SJCRH30 (cell line): ENCODE data around the gene CD47. TPM values are rescaled to one million over a fixed set of nuclear protein-coding genes. Genes with fewer than 3 reads are reported as not detected.

Source experiments
- DNase-seq, 2 experiments: peaks; one replicate each; pipeline ENCODE4 v3.0.0-alpha.2; 2015 to 2020
- H3K27ac ChIP-seq: fragments of 250-450 bp; sonication (Bioruptor Pico); 2 replicates; pipeline ENCODE4 v1.5.1; 2020; ENCODE audit warnings: mild to moderate bottlenecking, moderate library complexity
- H3K27me3 ChIP-seq: fragments of 250-450 bp; sonication (Bioruptor Pico); 2 replicates; pipeline ENCODE4 v1.5.1; 2020; ENCODE audit warnings: mild to moderate bottlenecking, moderate library complexity
- H3K36me3 ChIP-seq: fragments of 250-450 bp; sonication (Bioruptor Pico); 2 replicates; pipeline ENCODE4 v1.5.1; 2020; ENCODE audit warnings: mild to moderate bottlenecking, moderate library complexity
- H3K4me1 ChIP-seq: fragments of 250-450 bp; sonication (Bioruptor Pico); 2 replicates; pipeline ENCODE4 v1.5.1; 2020; ENCODE audit warnings: mild to moderate bottlenecking, moderate library complexity
- H3K4me3 ChIP-seq: fragments of 250-450 bp; sonication (Bioruptor Pico); 2 replicates; pipeline ENCODE4 v1.5.1; 2020; ENCODE audit warnings: mild to moderate bottlenecking, moderate library complexity
- H3K9me3 ChIP-seq: fragments of 250-450 bp; sonication (Bioruptor Pico); replicated peaks from 2 replicates; pipeline ENCODE4 v1.5.1; 2020; ENCODE audit warnings: mild to moderate bottlenecking, moderate library complexity
- total RNA-seq: library from RNA; depleted of rRNA; stranded (reverse); fragments of >200 nt; shearing (Covaris generic); gene quantifications from 2 replicates; pipeline ENCODE4 v1.2.3, GENCODE V29; 2014

Gene CD47
- total RNA-seq, 1 experiment from 2014 or later = 30.7 TPM

DNA sequence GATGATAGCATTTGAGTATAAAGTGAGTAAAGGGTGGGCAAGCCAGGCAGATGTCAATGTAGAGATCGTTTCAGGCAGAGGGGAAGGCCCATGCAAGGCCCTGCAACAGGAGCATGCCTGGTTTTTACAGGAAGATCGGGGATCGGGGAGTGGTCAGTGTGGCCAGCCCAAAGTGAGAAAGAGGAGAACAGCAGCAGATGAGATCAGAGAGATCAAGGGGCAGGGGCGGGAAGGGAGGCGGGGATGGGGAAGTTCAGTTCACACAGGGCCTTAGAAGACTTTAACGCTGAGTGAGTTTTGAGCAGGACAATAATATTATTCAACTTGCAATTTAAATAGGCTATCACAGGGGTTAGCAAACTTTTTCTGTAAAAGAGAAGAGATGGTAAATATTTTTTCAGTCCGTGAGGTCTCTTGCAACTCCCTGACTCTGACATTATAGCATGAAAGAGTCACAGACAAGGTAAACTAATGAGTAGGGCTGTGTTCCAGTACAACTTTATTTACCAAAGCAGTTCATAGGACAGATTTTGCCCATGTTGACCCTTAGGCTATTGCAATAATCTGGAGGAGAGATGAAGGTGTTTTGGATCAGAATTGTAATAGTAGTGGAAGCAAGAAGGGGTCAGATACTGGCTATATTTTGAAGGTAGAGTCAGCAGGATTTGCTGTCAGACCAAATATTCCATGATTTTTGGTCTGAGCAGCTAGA is 12.4 kb upstream of the CD47 start:
- no peak overlapping the region for H3K27ac ChIP-seq
- no peak for DNase-seq
- peaks cover 20% of the 10 kb centered on the region for H3K4me1 ChIP-seq
- H3K36me3 ChIP-seq = no peaks in the 10 kb centered on the region
- H3K9me3 ChIP-seq = no peaks in the 10 kb centered on the region
- no peaks in the 10 kb centered on the region for H3K27me3 ChIP-seq
- H3K4me3 ChIP-seq = no peak overlapping the region

DNA sequence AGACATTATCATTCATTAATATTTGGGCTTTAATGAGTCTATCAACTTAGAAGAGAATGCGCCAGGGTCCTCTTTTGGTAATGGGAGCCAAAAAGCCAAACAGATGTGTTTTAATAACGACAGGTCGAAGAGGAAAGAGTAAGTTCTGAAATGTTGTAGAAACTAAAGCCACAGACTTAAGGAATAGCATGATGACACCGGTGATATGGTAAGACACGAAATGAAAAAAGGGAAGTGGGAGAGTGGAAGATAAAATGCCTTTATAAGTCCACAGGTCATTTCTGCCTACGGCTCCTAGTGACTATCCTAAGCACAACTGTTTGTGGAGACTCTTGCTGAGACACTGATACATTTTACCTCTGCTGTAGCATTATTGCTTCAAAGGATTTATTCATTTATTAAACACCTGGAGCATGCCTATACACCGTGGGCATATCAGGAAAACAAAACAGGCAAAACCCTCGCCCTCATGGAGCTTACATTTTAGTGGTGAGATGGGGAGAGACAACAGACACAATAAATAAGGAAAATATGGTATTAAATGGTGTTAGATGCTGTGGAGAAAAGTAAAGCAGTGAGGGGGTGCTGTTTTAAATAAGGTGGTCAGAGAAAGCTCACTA is 11.7 kb upstream of the CD47 start:
- H3K36me3 ChIP-seq = no peaks in the 10 kb centered on the region
- no peaks in the 10 kb centered on the region for H3K27me3 ChIP-seq
- H3K4me1 ChIP-seq = peaks cover 20% of the 10 kb centered on the region
- H3K27ac ChIP-seq = no peak overlapping the region
- H3K4me3 ChIP-seq = no peak overlapping the region
- no peak for DNase-seq
- no peaks in the 10 kb centered on the region for H3K9me3 ChIP-seq

DNA sequence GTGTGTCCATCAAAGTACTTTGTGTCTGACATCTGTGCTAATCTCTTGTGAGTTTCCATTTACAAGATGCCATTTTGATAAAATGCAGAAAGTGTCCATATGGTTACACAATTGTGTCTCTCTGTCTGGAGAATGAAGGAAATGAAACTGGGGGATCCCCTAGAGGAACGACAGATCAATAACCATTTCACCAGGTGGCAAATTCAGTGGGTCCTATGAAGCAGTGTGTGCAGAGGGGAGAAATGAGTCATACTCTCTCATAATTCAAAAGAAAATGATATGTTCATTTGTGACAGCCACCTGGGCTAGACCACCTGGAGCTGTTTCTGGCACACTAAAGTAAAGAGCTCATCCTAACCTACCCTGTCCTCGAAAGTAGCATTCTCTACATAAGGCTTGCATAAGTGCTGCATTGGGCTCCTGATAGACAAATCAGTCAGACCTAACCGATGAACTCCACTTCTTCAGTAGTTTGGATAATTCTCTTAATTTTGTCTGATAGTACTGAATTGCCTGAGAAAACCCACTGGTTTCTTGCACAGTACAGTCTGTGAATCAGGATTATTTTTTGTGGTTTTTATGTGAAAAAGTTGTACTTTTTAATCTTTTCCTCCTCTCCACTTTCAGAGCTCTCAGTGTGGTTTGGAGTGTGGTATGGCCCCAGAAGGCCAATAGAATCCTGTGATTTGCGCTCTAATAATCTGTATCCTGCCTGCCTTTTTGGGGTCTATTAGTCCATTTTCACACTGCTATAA is 10.3 kb upstream of the CD47 start:
- Histone ChIP-seq H3K27ac (no peak overlapping the region), H3K4me3 (no peak overlapping the region), H3K36me3 (no peaks in the 10 kb centered on the region), H3K27me3 (no peaks in the 10 kb centered on the region), H3K4me1 (peaks cover 15% of the 10 kb centered on the region), H3K9me3 (no peaks in the 10 kb centered on the region)
- no peak for DNase-seq

DNA sequence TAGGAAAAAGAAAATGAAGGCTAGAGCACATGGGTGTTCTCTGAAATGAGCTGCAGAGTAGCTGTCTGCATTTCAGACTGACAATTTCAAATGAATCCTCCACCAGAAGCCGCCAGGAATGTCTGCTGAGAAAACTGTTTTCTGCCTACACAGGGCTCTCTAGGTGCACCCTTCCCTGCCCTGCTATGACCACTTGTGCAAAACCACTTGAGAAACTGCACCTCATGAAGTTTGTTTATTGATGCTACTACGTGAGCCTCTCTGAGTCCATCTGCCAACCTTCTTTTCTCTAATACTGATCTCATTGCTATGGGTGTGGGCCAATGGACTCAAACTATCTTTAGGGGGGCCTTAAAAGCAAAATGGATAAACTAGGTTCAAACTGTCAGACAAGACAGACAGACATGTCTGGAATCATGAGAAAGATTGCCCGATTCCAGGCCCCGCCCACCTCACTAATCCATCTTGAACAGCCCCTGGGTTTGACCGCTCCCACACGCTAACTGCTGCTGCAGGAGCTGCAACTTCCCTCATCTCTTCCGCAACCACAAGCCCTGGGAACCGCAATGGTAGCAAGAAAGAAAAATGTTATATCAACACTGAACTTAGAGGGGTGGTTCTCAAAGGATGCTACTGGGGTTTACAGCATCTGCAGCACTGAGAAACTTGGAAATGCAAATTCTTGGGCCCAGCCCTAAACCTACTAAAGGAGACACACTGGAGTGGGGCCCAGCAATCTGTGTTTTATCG is 9.0 kb upstream of the CD47 start:
- no peaks in the 10 kb centered on the region for H3K36me3 ChIP-seq
- no peak for DNase-seq
- 0 out of 2 replicates have a peak, but pooled peaks cover 4% of the 10 kb centered on the region for H3K4me1 ChIP-seq
- H3K27ac ChIP-seq = no peak overlapping the region
- H3K4me3 ChIP-seq = no peak overlapping the region
- H3K27me3 ChIP-seq = no peaks in the 10 kb centered on the region
- H3K9me3 ChIP-seq = no peaks in the 10 kb centered on the region

DNA sequence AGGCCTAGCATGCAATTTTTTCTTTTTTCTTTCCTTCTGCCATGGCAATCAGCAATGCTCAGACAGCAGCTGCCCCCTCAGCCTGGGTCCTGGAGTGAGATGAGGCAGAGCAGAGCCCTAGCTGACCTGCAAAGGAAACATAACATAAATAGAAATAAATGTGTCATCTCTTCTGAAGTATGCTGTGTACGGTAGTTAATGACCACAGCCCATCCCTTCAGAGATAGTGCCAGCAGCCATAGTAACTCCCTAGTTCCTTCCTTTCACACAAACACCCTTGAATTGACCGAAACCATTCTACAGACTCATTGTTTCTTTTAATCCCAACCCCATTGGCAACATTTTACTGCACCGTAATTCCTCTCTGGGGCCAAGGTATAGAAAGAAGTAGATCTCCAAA is 8.4 kb upstream of the CD47 start:
- DNase-seq = no peak
- no peak overlapping the region for H3K27ac ChIP-seq
- H3K9me3 ChIP-seq = no peaks in the 10 kb centered on the region
- no peaks in the 10 kb centered on the region for H3K27me3 ChIP-seq
- no peak overlapping the region for H3K4me3 ChIP-seq
- H3K4me1 ChIP-seq = 0 out of 2 replicates have a peak, but pooled peaks cover under 1% of the 10 kb centered on the region
- H3K36me3 ChIP-seq = no peaks in the 10 kb centered on the region

DNA sequence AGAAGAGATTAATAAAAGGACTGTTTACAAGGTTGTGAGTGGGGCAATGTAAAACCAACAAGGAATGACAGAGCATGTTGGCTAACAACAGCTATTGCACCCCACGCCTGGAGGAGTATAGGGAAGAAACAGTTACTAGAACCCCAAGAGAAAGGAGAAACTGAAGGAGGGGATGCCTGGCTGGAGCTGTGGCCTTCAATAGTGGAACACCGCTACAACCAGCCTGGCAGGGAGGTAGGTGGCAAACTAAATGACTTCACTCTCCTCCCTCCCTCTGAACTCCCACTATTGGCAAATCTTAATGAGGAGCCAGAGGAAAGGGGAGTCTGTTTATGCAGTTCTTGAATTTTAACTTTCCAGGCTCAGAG is 7.2 kb upstream of the CD47 start:
- Histone ChIP-seq H3K27ac (no peak overlapping the region), H3K4me3 (no peak overlapping the region), H3K36me3 (no peaks in the 10 kb centered on the region), H3K9me3 (no peaks in the 10 kb centered on the region), H3K4me1 (no peaks in the 10 kb centered on the region), H3K27me3 (no peaks in the 10 kb centered on the region)
- DNase-seq = no peak

DNA sequence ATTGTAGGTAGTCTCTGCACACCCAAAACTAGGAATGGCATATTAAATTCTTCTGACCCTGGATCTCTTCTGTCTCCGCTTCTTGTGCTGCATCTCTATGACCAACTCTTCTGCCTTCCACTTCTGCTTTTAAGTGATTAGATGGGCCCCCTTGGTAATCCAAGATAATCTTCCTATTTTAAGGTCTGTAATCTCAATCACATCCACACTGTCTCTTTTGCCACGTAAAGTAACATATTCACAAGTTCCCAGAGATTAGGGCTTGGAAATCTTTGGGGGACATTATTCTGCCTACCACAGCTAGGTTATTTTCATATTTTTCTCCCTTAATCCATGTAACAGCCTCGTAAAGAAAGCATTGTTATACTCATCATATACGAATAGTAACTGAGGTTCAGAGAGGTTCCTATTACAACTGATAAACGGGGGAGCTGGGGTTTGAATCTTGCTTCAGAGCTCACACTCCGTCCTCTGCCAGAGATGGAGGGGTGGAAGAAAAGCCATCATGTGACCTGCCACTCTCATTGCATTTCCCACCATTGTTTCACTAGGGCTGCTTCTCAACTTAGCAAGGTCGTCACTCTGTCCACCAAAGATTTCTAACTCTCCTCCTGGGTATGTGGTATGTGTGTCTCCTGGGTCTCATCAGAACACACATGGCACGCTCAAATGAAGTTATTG is 6.6 kb upstream of the CD47 start:
- H3K4me3 ChIP-seq = no peak overlapping the region
- H3K9me3 ChIP-seq = no peaks in the 10 kb centered on the region
- no peak overlapping the region for H3K27ac ChIP-seq
- no peaks in the 10 kb centered on the region; the same call in 1 of the 2 replicates for H3K4me1 ChIP-seq
- DNase-seq = no peak
- no peaks in the 10 kb centered on the region for H3K36me3 ChIP-seq
- no peaks in the 10 kb centered on the region for H3K27me3 ChIP-seq

DNA sequence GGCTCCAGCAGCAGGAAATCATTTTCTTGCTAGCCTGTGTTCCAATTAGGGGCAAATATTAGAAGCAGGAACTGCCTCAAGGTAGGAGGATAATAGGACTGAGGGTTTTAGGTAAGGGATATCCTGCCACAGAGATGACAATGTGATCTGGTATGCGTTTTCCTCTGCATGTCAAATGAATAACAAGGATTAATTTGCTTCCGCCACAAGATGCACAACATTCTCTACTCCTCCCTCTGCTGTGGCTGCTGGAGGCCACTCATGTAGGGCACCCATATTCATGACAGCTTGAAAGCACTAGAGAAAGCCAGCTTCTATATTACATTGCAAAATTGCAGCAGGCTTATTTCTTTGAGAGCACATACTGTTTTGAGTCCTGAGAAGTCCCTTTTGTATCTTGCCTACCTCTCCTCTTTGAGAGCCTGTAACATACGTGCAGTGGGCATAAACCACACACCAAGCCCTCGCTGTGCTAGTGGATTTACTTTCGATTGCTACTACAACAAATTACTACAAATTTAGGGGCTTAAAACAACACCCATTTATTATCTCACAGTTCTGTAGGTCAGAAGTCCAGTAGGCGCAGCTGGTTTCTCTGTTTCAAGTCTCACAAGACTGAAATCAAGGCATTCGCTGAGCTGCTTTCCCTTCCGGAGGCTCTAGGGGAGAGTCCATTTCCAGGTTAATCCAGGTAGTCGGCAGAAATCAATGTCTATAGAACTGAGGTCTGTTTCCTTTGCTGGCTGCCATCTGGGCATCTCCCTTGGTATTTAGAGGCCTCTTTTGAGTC is 5.9 kb upstream of the CD47 start:
- Histone ChIP-seq H3K36me3 (no peaks in the 10 kb centered on the region), H3K9me3 (no peaks in the 10 kb centered on the region), H3K4me1 (no peaks in the 10 kb centered on the region; the same call in 1 of the 2 replicates), H3K4me3 (no peak overlapping the region), H3K27ac (no peak overlapping the region), H3K27me3 (no peaks in the 10 kb centered on the region)
- no peak for DNase-seq

DNA sequence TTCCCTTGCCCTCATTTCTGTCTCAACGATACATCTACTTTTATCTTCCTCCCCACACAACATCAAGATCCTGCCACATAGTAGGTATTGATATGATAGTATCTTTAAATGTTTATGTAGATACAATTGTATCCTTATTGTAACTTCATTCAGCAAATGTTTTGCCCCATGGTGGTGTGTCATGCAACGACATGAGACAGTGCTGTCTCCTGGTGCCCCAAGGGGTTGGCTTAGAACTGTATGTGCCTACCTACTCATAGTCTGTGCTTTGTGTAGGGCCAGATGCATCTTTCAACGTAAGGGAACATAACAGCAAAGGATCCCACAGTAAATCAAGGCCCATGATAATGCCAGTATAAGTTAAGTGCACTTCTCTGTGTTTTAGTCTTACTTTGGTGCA is 2.8 kb upstream of the CD47 start:
- peaks cover 6% of the 10 kb centered on the region; the same call in 1 of the 2 replicates for H3K4me1 ChIP-seq

DNA sequence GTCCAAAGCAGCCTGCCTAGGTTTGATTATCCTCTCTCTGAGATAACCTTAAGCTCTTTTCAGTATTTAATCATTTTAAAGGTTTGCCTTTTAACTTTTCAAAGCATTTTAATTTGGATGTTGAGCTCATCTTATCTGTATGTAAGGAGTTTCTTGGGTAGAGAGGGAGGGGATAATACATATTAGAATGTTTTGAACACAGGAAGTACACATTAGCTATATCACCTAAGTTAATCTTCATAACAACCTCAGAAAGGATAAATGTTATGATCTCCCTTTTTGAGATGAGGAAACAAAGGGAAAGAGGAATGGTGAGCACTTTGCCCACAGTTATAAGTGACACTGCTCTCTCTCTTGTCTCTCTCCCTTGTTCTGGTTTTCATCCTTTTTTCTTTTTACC is 2.2 kb upstream of the CD47 start:
- no peak overlapping the region for H3K27ac ChIP-seq
- no peak for DNase-seq
- H3K9me3 ChIP-seq = no peaks in the 10 kb centered on the region
- no peaks in the 10 kb centered on the region for H3K27me3 ChIP-seq
- H3K4me1 ChIP-seq = peaks cover 6% of the 10 kb centered on the region; the same call in 1 of the 2 replicates
- H3K4me3 ChIP-seq = no peak overlapping the region
- no peaks in the 10 kb centered on the region for H3K36me3 ChIP-seq

More for the DNA sequence above, 2.8 kb upstream of the CD47 start:
- Histone ChIP-seq H3K27me3 (no peaks in the 10 kb centered on the region), H3K9me3 (no peaks in the 10 kb centered on the region), H3K4me3 (no peak overlapping the region), H3K36me3 (no peaks in the 10 kb centered on the region), H3K27ac (no peak overlapping the region)
- DNase-seq = no peak

DNA sequence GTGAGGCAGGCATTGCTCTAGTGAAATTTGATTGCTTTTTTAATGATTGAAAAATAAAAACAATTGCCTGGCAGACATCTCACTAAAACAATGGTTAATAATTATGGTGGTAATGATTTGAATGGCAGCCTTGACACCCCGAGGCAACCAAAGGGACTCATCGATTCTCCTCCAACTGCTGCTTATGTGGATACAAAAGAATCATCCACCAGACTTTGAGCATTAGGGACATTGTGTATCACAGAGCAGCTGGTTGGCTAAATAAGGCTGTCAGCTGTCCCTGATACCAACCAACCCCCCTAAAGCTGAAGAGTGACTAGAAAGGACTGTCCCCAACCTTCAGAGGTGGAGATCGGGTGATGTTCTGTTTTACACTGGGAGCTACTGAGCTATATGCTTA is 1.7 kb upstream of the CD47 start:
- H3K4me1 ChIP-seq = peaks cover 6% of the 10 kb centered on the region; the same call in 1 of the 2 replicates
- H3K9me3 ChIP-seq = no peaks in the 10 kb centered on the region
- DNase-seq = peak in 1 of 2 experiments; percentile 18
- H3K4me3 ChIP-seq = no peak overlapping the region
- H3K36me3 ChIP-seq = no peaks in the 10 kb centered on the region
- no peaks in the 10 kb centered on the region for H3K27me3 ChIP-seq
- no peak overlapping the region for H3K27ac ChIP-seq

DNA sequence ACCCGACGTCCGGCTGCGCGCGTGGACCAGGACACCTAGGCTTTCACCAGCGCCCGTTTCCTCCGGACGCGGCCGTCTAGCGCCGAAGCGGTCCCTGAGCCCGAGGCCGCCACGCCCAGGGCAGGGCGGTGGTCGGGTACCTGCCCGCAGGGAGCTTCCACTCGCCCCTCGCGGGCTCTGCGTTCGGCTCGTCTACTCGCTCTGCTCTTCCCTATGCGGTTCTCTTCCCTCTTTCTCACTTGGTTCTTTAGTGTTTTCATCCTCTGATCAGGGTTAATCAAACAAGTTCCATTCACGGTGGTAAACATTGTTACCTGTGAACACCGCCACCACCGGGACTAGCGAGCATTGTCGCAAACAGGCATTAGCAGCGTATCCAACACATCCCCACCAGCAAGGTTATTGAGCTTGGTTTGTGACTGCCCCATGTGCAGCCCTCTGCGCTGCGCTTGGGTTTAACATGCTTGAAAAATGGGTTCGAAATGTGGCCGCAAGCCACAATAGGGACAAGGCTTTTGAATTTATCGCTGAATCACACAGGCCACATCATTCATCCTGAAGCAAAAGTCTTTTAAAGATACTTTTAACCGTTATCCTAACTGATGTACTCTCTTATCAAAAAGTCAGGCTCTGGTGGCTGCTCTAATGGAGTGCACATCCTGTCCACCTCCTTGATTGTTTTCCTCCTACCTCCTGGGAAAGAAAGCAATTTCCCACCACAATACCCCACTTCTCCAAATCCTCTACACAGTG is 843 bp upstream of the CD47 start:
- H3K36me3 ChIP-seq = no peaks in the 10 kb centered on the region
- H3K27me3 ChIP-seq = no peaks in the 10 kb centered on the region
- no peak for DNase-seq
- H3K4me3 ChIP-seq = peak overlapping the region; percentile 83
- H3K27ac ChIP-seq = no peak overlapping the region
- H3K9me3 ChIP-seq = no peaks in the 10 kb centered on the region
- peaks cover 6% of the 10 kb centered on the region; the same call in 1 of the 2 replicates for H3K4me1 ChIP-seq

DNA sequence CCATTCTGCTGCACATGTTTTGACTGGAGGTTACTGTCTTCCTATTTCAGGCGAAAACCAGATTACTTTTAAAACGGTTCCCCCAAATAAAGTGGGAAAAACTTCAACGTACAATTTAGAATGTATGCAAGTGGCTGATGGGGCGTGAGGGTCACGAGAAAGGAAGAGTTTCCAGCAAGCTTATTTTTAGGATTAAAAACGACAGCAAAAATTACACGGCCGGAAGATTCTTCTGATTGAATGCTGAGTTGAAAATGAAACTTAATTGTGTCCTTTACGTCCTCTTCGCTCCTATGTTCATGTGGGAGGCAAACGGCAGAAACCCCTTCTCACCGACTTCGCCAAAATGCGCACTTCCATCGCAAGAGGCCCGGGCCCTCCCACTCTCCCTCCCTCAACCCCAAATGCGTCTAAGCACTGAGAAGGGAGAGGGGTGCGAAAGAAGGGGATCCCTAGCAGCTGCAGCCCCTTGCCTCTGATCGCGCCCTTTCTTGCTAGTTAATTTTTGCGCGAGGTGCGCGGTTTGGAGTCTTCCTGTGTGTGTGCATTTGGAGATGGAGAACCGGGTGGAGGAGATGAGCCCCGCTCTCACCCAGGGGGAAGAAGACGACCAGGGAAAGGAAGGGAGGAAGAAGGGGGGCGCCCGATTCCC is 656 bp downstream of the CD47 start:
- DNase-seq = peak; percentile 42 to 63
- Histone ChIP-seq H3K36me3 (no peaks in the 10 kb centered on the region), H3K27ac (peak overlapping the region; percentile 30), H3K4me3 (peak overlapping the region; percentile 83), H3K4me1 (peaks cover 6% of the 10 kb centered on the region; the same call in 1 of the 2 replicates), H3K9me3 (no peaks in the 10 kb centered on the region), H3K27me3 (no peaks in the 10 kb centered on the region)
